ENCODE results near the gene OBSL1. TPM values are rescaled to one million over a fixed set of nuclear protein-coding genes. Genes with fewer than 3 reads are reported as not detected.

Gene OBSL1
- total and polyA plus RNA-seq, 9 donors = 53.2 to 740 (median 468) TPM

DNA sequence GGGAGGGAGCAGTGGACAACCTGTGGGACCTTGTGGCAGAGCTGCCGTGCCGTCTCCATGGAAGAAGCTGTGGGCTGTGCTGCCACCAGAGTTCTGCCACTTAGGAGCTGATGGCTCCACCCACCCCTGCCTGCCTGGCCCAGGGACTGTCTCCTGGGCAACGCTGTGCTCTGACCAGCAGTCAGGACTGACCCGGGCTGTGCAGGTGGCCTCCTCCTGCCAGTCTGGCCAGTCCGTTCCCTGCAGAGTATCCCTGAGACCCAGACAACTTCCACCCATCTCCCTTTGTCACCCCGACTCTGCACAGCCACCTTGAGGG lies 44.3 kb downstream of the OBSL1 start:
- Histone ChIP-seq H3K36me3 (no peaks in the 10 kb centered on the region), H3K4me3 (no peak overlapping the region), H3K4me1 (ENCODE audit: insufficient read depth) (no peaks in the 10 kb centered on the region), H3K27ac (no peak overlapping the region), H3K9me3 (no peaks in the 10 kb centered on the region), H3K27me3 (no peaks in the 10 kb centered on the region)
- no peak for DNase-seq
- WGBS, 3 donors = 49 to 66% (median 57%) methylated on average over 6 of the region's 6 CpGs
- TF ChIP-seq POLR2A (IDR thresholded peaks at IDR 0.05) (no peak), EP300 (IDR thresholded peaks at IDR 0.05) (no peak)
- TF ChIP-seq, protein P1, sequence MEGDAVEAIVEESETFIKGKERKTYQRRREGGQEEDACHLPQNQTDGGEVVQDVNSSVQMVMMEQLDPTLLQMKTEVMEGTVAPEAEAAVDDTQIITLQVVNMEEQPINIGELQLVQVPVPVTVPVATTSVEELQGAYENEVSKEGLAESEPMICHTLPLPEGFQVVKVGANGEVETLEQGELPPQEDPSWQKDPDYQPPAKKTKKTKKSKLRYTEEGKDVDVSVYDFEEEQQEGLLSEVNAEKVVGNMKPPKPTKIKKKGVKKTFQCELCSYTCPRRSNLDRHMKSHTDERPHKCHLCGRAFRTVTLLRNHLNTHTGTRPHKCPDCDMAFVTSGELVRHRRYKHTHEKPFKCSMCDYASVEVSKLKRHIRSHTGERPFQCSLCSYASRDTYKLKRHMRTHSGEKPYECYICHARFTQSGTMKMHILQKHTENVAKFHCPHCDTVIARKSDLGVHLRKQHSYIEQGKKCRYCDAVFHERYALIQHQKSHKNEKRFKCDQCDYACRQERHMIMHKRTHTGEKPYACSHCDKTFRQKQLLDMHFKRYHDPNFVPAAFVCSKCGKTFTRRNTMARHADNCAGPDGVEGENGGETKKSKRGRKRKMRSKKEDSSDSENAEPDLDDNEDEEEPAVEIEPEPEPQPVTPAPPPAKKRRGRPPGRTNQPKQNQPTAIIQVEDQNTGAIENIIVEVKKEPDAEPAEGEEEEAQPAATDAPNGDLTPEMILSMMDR (IDR thresholded peaks at IDR 0.05) = no peak
- intact Hi-C loops (cut with DNase I) = loop anchor here in 3 of 4 donors (2.0 to 10.0 kb wide), 4 partner anchors 52 to 252 kb away; partner anchors contain the start of gene DNAJB2 (in 2 of the 3)

GRCh38 chr2:219526320-219527075 lies 44.8 kb downstream of the OBSL1 start:
- Histone ChIP-seq H3K4me3 (no peak overlapping the region), H3K9me3 (no peaks in the 10 kb centered on the region), H3K36me3 (no peaks in the 10 kb centered on the region), H3K27ac (no peak overlapping the region), H3K4me1 (ENCODE audit: insufficient read depth) (no peaks in the 10 kb centered on the region), H3K27me3 (no peaks in the 10 kb centered on the region)
- TF ChIP-seq POLR2A (IDR thresholded peaks at IDR 0.05) (no peak), EP300 (IDR thresholded peaks at IDR 0.05) (no peak)
- TF ChIP-seq, protein P1 (IDR thresholded peaks at IDR 0.05) = no peak
- 65 to 70% (median 69%) methylated on average over 11 of the region's 11 CpGs for WGBS, 3 donors
- no peak for DNase-seq
- intact Hi-C loops (cut with DNase I) = loop anchor here in 3 of 4 donors (2.0 to 10.0 kb wide), 4 partner anchors 52 to 252 kb away; partner anchors contain the start of gene DNAJB2 (in 2 of the 3)

DNA sequence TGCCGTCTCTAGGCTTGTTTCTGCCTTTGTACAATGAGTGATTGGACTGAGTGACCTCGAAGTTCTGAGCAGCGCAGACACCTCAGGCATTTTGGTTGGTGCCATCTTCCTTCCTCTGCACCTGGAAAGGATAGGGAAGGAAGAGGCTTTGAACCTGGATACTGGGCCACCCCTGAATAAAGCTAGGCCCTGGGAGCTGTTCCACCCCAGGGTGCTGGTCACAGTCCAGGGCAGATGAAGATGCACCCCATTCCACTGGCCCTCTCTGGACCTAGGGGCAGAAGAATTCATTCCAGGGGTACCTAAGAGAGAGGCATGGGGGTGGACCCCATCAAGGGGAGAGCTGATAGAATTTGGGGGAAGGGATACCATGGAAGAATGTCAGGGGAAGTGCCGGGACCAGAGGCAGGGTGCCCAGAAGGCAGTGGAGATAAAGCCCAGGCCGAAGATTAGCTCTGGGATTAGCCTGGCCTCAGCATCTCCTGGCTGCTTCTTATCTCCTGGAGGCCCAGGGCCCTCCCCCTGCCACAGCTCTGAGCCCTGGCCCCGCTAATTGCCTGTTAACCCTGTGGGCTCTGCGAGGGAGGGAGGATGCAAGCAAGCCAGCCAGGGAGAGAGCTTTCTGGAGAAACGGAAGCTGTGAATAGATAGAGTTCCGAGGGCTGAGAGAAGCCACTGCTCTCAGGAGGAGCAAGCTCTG lies 45.7 kb downstream of the OBSL1 start:
- no peak for DNase-seq
- H3K4me3 ChIP-seq = no peak overlapping the region
- H3K9me3 ChIP-seq = no peaks in the 10 kb centered on the region
- intact Hi-C loops (cut with DNase I) = loop anchor here in 3 of 4 donors (2.0 to 10.0 kb wide), 5 partner anchors 43 to 251 kb away; partner anchors contain the start of gene DNAJB2 (in 2 of the 3)
- no peak overlapping the region for H3K27ac ChIP-seq
- no peaks in the 10 kb centered on the region for H3K4me1 ChIP-seq (ENCODE audit: insufficient read depth)
- TF ChIP-seq, protein P1 (IDR thresholded peaks at IDR 0.05) = no peak
- no peak for TF ChIP-seq POLR2A (IDR thresholded peaks at IDR 0.05)
- TF ChIP-seq EP300 (IDR thresholded peaks at IDR 0.05) = no peak
- no peaks in the 10 kb centered on the region for H3K27me3 ChIP-seq
- no peaks in the 10 kb centered on the region for H3K36me3 ChIP-seq
- WGBS, 3 donors = 34 to 53% (median 47%) methylated on average over 9 of the region's 9 CpGs

GRCh38 chr2:219524817-219525216 lies 46.5 kb downstream of the OBSL1 start:
- intact Hi-C loops (cut with DNase I) = loop anchor here in 3 of 4 donors (2.0 to 10.0 kb wide), 5 partner anchors 42 to 250 kb away; partner anchors contain the start of gene DNAJB2 (in 2 of the 3)
- H3K27ac ChIP-seq = no peak overlapping the region
- H3K4me1 ChIP-seq (ENCODE audit: insufficient read depth) = no peaks in the 10 kb centered on the region
- H3K27me3 ChIP-seq = no peaks in the 10 kb centered on the region
- TF ChIP-seq POLR2A (IDR thresholded peaks at IDR 0.05) (no peak), EP300 (IDR thresholded peaks at IDR 0.05) (no peak)
- TF ChIP-seq, protein P1 (IDR thresholded peaks at IDR 0.05) = no peak
- no peaks in the 10 kb centered on the region for H3K9me3 ChIP-seq
- H3K4me3 ChIP-seq = no peak overlapping the region
- no peaks in the 10 kb centered on the region for H3K36me3 ChIP-seq
- 88 to 94% (median 90%) methylated on average over 2 of the region's 2 CpGs for WGBS, 3 donors
- no peak for DNase-seq

Measured in ovary (tissue), 9 donors.